Hepatocyte (in vitro differentiated cells): ENCODE data around the gene TBX3. TPM values are rescaled to one million over a fixed set of nuclear protein-coding genes. Genes with fewer than 3 reads are reported as not detected.
A peak's percentile ranks its signal among the peaks of the same experiment; 100 is the strongest.

Source experiments
- DNase-seq: peaks from one replicate; pipeline ENCODE4 v3.0.0-alpha.2; 2016; ENCODE audit warnings: low spot score
- H2AFZ ChIP-seq: fragments of 200-600 bp; sonication (generic); 2 replicates; pipeline ENCODE4 v1.6.0; 2016; ENCODE audit warnings: antibody characterized with exemption, mild to moderate bottlenecking
- H3K27ac ChIP-seq: fragments of 200-600 bp; sonication (generic); 2 replicates; pipeline ENCODE4 v1.5.1; 2016; ENCODE audit warnings: mild to moderate bottlenecking
- H3K27me3 ChIP-seq: fragments of 200-600 bp; sonication (generic); 2 replicates; pipeline ENCODE4 v1.6.1; 2016
- H3K36me3 ChIP-seq: fragments of 200-600 bp; sonication (generic); replicated peaks from 2 replicates; pipeline ENCODE4 v1.5.1; 2016; ENCODE audit warnings: low read depth; ENCODE audit not compliant: insufficient read depth
- H3K4me1 ChIP-seq: fragments of 200-600 bp; sonication (generic); 2 replicates; pipeline ENCODE4 v1.5.1; 2016; ENCODE audit warnings: mild to moderate bottlenecking, moderate library complexity; ENCODE audit not compliant: insufficient read depth
- H3K4me2 ChIP-seq: fragments of 200-600 bp; sonication (generic); 2 replicates; pipeline ENCODE4 v1.6.0; 2016
- H3K4me3 ChIP-seq: fragments of 200-600 bp; sonication (generic); 2 replicates; pipeline ENCODE4 v1.5.1; 2016; ENCODE audit warnings: mild to moderate bottlenecking
- H3K79me2 ChIP-seq: fragments of 200-600 bp; sonication (generic); 2 replicates; pipeline ENCODE4 v1.6.0; 2017; ENCODE audit warnings: mild to moderate bottlenecking
- H3K9me2 ChIP-seq: fragments of 200-600 bp; sonication (generic); replicated peaks from 2 replicates; pipeline ENCODE4 v1.6.0; 2017; ENCODE audit warnings: mild to moderate bottlenecking; ENCODE audit not compliant: insufficient read depth
- H3K9me3 ChIP-seq: fragments of 200-600 bp; sonication (generic); 2 replicates; pipeline ENCODE4 v1.5.1; 2016; ENCODE audit warnings: low read depth, mild to moderate bottlenecking
- H4K20me1 ChIP-seq: fragments of 200-600 bp; sonication (generic); 2 replicates; pipeline ENCODE4 v1.6.0; 2016; ENCODE audit warnings: mild to moderate bottlenecking; ENCODE audit not compliant: insufficient read depth, poor library complexity, severe bottlenecking
- CTCF ChIP-seq: fragments of 200-600 bp; sonication (generic); IDR thresholded peaks from 2 replicates; pipeline ENCODE4 v1.5.1; 2016; ENCODE audit warnings: antibody characterized with exemption, mild to moderate bottlenecking; ENCODE audit not compliant: poor library complexity
- EZH2 ChIP-seq: fragments of 200-600 bp; sonication (generic); IDR thresholded peaks from 2 replicates; pipeline ENCODE4 v1.6.1; 2016; ENCODE audit warnings: antibody characterized with exemption, mild to moderate bottlenecking, borderline replicate concordance
- EZH2phosphoT487 ChIP-seq: fragments of 200-600 bp; sonication (generic); IDR thresholded peaks from one replicate; pipeline ENCODE4 v1.6.1; 2018; ENCODE audit warnings: antibody characterized with exemption, mild to moderate bottlenecking, low read depth, moderate library complexity; ENCODE audit not compliant: unreplicated experiment, severe bottlenecking
- WGBS: methylation state at CpG from one replicate; pipeline ENCODE4 v1.1.6; 2016; ENCODE audit warnings: low lambda C conversion rate; ENCODE audit errors: missing lambda C conversion rate; 5-methylcytosine and 5-hydroxymethylcytosine counted together
- polyA plus RNA-seq: library from polyadenylated mRNA; unstranded; fragments of >200 nt; fragmentation: Nextera tagmentation; extraction: Ambion mirVana; gene quantifications from 2 replicates; pipeline ENCODE4 v1.2.1, GENCODE V29; 2016
- total RNA-seq: library from RNA; depleted of rRNA; stranded (reverse); fragments of >200 nt; gene quantifications from 2 replicates; pipeline ENCODE4 v1.2.3, GENCODE V29; 2014

TBX3 gene
- 133 and 142 TPM in 2 replicates for total RNA-seq
- polyA plus RNA-seq: 108 and 109 TPM in 2 replicates

DNA sequence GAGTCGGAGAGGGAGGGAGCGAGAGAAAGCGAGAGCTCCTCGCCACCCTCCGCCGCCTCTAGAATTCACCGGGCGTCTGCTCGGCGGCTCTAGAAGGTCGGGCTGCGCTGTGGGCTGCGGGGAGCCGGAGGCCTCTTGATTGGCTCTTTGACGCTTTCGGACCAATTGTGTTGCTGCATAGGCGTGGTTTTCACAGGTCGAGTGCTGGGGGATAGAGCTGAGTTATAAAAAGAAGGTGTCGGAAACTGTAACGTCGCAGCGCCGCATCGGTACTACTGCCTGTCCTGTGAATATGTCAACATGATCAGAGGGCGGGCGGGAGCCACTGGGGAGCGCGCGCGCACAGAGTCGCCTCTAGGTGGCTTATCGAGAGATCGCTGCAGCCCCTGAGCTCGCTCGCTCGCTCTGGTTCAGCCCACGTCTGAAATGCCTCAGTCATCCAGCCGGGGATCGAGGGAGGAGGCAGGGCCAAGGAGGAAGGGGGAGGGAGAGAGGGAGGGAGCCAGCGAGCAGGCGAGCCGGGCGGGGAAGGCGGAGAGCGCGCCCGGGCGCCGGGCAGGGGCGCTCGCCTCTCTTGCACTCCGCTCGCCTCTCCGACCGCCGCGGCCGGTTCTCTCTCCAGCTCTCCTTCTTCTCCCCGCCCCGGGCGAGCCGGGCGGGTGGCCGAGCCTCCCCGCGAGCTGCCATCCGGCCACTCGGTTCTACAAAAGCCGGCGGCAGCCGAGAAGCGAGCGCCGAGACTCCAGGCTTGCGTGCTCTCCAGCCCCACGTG is at the start of gene TBX3:
Gene TBX3 (minus strand): TSS at position 78 of the 772 bp plus-strand sequence. CDS start 975 bp downstream, outside the sequence.
- peaks cover 39% of the 10 kb centered on the region for H4K20me1 ChIP-seq
- peak within 1 kb of the TSS; percentile 88 for H3K4me2 ChIP-seq
- H3K27me3 ChIP-seq: no peaks in the 10 kb centered on the region
- peak within 1 kb of the TSS; percentile 90 for H3K4me3 ChIP-seq
- no peak for TF ChIP-seq EZH2phosphoT487
- peak; percentile 58 for TF ChIP-seq CTCF
- TF ChIP-seq EZH2: no peak
- peak within 1 kb of the TSS; percentile 97 for H3K27ac ChIP-seq
- peak within 1 kb of the TSS; percentile 3 for H2AFZ ChIP-seq
- peak; percentile 99 for DNase-seq
- peaks cover 5% of the 10 kb centered on the region for H3K36me3 ChIP-seq
- peaks cover 88% of the 10 kb centered on the region for H3K79me2 ChIP-seq
- 1% methylated on average over 53 of the region's 76 CpGs for WGBS
- no peaks in the 10 kb centered on the region for H3K9me2 ChIP-seq
- peaks cover 36% of the 10 kb centered on the region for H3K4me1 ChIP-seq
- no peaks in the 10 kb centered on the region for H3K9me3 ChIP-seq

GRCh38 chr12:114732426-114733030 is 48.6 kb upstream of the TBX3 start:
- H3K4me1 ChIP-seq: peaks cover 5% of the 10 kb centered on the region
- H3K27me3 ChIP-seq: peaks cover 10% of the 10 kb centered on the region
- no peak overlapping the region for H2AFZ ChIP-seq
- no peak for TF ChIP-seq EZH2phosphoT487
- TF ChIP-seq CTCF: no peak
- TF ChIP-seq EZH2: no peak
- no peak overlapping the region for H3K4me3 ChIP-seq
- H4K20me1 ChIP-seq: no peaks in the 10 kb centered on the region
- no peaks in the 10 kb centered on the region for H3K79me2 ChIP-seq
- H3K36me3 ChIP-seq: no peaks in the 10 kb centered on the region
- no peaks in the 10 kb centered on the region for H3K9me3 ChIP-seq
- DNase-seq: no peak
- WGBS: 62% methylated on average over 4 of the region's 4 CpGs
- H3K9me2 ChIP-seq: no peaks in the 10 kb centered on the region
- H3K4me2 ChIP-seq: no peak overlapping the region
- H3K27ac ChIP-seq: no peak overlapping the region

DNA sequence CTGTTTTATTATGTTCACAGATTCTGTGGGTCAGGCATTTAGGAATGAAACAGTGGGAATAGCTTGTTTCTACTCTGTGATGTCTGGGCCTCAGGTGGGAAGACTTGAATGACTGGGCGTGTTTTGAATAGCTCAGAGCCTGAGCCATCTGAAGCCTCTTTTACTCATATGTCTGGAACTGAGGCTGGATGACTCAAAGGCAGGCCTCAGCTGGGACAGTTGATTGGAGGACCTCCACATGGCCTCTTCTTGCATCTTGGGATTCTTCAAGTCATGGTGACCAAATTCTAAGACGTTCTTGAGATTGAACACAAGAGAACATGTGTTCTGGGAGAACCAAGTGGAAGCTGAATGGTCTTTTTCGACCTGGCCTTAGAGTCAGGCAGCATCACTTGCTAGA is 45.8 kb upstream of the TBX3 start:
- Histone ChIP-seq H3K4me2 (no peak overlapping the region), H2AFZ (no peak overlapping the region), H3K4me1 (no peaks in the 10 kb centered on the region), H3K4me3 (no peak overlapping the region), H3K27ac (no peak overlapping the region), H3K9me2 (no peaks in the 10 kb centered on the region), H3K79me2 (no peaks in the 10 kb centered on the region), H3K9me3 (no peaks in the 10 kb centered on the region), H4K20me1 (no peaks in the 10 kb centered on the region), H3K27me3 (peaks cover 3% of the 10 kb centered on the region), H3K36me3 (no peaks in the 10 kb centered on the region)
- DNase-seq: no peak
- WGBS: 85% methylated on average over 3 of the region's 3 CpGs
- TF ChIP-seq EZH2 (no peak), EZH2phosphoT487 (no peak), CTCF (no peak)
